IPS-NIHi7 (cell line): ENCODE data around the gene SEPTIN8.
"Not testable (repeated sequence)": the region's sequence is repeated elsewhere in the genome, so short reads cannot be mapped to it uniquely, and the experiment has no call there.

Experiments used
- DNase-seq: peaks from one replicate; pipeline ENCODE4 v3.0.0; 2012; ENCODE audit warnings: mixed read lengths; ENCODE audit errors: extremely low spot score

SEPTIN8 gene

DNA sequence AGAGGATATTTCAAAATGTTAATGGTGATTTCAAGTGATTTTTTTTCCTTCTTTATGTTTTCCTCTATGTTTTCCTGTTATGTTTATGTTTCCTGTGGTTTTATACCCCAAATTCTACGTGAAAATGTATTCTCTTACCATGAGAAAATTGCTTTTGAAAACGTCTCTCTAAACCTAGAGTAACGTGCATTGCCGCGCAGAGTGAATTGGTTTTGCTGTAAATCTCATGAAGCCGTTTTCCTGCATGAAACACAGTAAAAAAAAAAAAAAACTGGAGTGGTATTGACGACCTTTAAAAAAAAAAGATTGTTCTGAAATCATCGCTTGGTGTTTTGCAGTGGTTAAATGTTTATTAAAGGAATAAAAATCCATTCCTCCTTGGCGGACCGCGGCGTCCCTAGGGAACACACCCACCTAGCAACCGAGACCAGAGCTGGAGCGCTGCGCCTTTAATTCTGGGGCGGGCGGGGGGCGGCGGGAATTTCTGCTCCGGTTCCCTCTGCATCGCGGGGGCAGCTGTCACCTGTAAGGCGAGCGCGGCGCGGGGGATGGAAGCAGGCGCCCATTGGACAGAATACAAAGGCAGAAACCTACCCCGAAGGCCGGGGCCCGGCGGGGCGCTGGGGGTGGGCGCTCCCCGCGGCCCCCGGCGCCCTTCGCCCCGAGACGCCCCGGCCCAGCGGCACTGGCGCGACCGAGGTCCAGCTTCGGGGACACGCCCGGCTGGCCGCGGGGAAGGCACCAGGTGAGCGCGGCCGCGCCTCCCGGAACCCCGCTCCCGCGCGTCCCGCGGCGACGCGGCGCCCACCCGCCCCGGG lies 36.0 kb upstream of the SEPTIN8 start, which contains the start of gene SOWAHA:
Gene SOWAHA (plus strand): TSS at position 522 of the 818 bp plus-strand sequence. CDS start 320 bp downstream, outside the sequence.
- peak; percentile 51 for DNase-seq

DNA sequence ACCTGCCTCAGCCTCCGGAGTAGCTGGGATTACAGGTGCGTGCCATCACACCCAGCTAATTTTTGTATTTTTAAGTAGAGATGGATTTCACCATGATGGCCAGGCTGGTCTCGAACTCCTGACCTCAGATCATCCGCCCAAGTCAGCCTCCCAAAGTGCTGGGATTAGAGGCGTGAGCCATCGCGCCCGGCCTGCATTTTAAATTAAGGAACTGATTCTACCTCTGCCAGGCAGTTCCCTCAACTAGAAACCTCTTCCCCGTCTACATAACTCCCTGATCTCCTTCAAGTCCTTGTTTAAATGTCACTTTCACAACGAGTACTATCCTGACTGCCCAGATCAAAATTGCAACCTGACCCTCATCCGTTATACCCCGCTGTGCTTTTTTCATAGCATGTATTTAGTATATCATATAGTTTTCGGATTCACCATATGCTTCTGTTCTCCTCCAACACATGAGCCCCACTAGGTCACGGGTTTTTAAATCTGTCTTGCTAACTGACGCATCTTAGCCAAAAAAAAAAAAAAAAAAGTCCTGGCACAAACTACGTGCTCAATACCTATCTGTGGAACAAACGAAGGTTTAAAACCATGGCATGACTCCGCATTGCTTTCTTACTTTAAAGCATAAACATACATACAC lies 35.2 kb upstream of the SEPTIN8 start:
- DNase-seq = no peak

DNA sequence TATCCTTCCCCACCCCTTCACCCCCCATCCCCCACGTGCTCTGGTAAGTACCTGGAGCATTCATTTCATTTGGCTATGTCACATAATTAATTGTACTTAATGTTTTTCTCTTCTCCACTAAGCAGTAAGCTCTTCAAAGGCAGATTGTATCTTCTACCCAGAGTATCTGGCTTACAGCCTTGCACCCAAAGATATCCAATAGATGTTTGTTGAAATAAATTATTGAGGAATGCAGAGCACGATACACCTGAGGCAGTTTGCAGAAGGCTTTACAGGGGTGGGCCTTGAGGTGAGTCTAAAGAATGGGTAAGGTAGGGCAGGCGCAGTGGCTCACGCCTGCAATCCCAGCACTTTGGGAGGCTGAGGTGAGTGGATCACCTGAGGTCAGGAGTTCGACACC lies 33.6 kb upstream of the SEPTIN8 start:
- DNase-seq = no peak

DNA sequence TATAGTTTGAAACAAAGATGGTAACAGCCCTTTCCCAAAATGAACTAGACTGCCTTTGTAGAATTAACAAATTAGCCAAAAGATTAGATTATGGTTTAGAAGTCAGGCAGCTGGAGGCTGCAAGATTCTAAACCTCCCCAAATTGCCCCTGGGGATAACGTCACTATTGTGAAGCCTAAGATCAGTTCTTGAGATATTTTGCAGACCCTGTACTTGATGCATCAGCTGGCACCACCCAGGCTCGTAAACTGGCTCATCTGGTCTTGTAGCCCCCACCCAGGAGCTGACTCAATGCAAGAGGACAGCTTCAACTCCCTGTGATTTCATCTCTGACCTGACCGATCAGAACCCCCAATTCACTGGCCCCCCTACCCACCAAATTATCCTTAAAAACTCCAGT lies 31.8 kb upstream of the SEPTIN8 start:
- no peak for DNase-seq

- DNase-seq = no peak
Observed at GRCh38 chr5:132808448-132808847, 31.4 kb upstream of the SEPTIN8 start.

DNA sequence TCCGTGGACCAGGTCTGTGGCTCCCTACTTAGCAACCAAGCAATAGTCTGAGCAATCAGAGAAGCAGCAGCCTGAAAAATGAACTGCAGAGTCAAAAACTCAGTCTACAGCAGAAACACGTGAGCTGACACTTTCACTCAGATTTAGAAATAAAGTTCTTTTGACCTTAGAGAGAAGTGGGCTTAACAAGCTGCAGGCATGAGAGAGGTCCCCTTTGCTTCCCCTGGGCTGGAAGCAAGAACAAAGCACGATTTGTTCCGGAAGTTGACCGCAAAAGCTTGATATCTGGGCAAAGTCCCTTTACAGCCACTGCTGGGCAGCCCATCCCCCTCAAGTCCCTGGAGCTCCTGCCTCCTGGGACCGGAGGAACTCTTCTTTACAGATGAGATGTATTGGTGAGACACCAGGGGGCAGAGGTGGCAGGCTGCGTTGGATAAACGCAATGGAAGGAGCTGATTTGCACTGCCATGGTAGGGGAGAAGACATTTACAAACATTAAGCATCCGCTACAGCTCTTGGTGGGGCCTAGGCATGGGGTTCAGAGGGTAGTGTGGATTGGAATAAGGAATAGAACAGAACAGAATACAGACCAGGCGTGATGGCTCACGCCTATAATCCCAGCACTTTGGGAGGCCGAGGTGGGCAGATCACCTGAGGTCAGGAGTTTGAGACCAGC lies 30.3 kb upstream of the SEPTIN8 start:
- DNase-seq = peak; percentile 78

DNA sequence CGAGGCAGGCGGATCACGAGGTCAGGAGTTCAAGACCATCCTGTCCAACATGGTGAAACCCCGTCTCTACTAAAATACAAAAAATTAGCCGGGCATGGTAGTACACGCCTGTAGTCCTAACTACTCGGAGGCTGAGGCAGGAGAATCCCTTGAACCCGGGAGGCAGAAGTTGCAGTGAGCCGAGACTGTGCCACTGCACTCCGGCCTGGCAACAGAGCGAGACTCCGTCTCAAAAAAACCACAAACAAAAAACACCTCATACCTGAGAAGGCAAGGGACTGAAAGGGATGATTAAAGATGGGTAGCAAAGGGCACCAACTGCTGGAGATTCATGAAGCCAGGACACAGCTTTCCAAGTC lies 29.7 kb upstream of the SEPTIN8 start:
- not testable (repeated sequence) for DNase-seq

GRCh38 chr5:132805872-132806271 lies 28.8 kb upstream of the SEPTIN8 start:
- DNase-seq = not testable (repeated sequence)

DNA sequence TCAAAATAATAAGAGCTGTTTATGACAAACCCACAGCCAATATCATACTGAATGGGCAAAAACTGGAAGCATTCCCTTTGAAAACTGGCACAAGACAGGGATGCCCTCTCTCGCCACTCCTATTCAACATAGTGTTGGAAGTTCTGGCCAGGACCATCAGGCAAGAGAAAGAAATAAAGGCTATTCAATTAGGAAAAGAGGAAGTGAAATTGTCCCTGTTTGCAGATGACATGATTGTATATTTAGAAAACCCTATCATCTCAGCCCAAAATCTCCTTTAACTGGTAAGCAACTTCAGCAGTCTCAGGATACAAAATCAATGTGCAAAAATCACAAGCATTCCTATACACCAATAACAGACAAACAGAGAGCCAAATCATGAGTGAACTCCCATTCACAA lies 27.2 kb upstream of the SEPTIN8 start:
- DNase-seq = not testable (repeated sequence)

GRCh38 chr5:132802685-132803066 lies 25.6 kb upstream of the SEPTIN8 start:
- DNase-seq = not testable (repeated sequence)

DNA sequence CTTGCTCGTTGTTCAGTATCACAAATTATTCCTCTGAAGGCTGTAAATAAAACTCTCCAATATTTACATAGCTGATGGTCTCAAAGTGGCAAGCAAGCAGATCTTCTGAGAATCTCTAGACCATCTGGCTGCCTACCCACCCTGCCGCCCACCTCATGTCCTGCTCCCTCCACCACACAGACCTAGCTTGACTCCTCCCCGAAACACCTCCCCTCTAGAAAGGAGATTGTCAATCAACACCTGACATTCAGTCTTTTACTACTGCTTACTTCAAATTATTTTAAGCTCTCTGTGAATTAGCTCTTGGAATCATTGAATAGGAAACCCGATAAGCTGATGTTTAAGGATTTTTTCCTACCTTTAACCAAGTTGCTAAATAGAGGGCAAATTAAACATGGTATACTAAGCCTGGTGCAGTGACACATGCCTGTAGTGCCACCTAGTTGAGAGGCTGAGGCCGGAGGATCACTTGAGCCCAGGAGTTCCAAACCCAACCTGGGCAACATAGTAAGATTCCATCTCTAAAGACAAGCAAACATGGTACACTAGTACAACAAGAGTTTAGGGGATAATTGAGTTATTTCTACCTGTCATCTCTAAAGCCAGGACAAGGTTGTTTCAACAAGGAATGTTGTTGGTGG lies 25.1 kb upstream of the SEPTIN8 start:
- no peak for DNase-seq

DNA sequence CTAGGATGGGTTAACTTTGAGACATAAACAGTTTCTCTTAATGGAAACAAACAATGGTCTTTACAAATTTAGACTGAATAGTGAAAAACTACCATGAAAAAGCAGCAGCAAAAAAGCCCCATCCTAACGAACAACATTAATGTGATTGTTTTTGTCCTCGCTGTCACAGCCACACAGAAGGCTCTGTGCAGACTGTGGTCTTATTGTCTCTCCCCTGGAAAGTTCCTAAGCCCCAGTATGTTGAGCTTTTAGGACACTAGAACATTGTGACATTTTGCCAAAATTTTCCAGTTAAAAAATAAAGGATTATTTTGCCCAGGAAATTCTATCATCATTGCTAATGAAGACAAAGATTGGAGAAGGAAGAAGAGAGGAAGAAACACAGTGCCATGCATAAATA lies 23.5 kb upstream of the SEPTIN8 start:
- DNase-seq = no peak

DNA sequence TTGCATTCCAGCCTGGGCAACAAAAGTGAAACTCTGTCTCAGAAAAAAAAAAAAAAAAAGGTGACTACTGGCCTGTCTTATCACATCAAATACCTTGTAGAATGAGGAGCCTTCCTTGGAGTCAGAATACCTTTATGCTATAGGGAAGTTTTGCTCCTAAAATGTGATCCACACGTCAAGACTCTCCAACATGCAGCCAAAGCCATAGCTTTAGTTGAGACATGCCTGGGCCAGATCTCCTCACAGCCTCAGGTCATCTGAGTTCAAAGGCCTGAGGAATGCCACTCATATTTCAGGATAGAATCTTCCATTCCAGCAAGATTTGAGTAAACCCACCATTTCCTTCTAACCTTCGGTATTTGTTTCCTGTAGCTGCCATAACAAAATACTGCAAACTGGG lies 22.4 kb upstream of the SEPTIN8 start:
- no peak for DNase-seq

- no peak for DNase-seq
Observed at GRCh38 chr5:132797651-132798050, 20.6 kb upstream of the SEPTIN8 start.

GRCh38 chr5:132791026-132791425 lies 14.0 kb upstream of the SEPTIN8 start:
- DNase-seq = no peak

DNA sequence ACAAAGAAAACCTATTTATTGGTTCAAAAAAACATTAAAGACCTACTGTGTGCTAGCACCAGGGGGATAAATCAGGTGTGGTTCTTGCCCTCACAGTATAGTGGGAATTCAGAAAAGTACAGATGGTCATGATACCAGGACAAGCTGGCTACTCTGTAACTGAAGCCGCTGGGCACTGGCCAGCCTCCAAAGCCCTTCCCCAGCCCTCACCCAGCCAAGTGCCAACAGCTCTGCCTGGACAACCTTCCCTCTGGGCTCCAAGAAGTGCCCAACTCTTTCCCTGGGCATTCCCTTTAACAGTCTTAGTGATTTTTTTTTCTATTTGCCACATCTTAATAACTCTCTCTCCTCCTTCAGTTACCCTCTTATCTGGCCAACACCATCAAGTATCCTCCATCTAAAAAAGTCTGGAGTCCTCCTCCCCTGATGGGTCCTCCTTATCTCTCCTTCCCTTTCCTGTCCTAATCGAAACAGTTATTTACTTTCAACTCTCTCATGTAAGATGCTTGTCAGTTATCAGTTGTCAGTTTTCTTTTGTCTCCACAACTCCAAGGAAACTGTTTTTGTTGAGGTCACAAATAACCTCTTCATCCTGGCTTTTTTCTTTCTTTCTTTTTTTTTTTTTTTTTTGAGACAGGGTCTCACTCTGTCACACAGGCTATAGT lies 13.3 kb upstream of the SEPTIN8 start:
- no peak for DNase-seq

DNA sequence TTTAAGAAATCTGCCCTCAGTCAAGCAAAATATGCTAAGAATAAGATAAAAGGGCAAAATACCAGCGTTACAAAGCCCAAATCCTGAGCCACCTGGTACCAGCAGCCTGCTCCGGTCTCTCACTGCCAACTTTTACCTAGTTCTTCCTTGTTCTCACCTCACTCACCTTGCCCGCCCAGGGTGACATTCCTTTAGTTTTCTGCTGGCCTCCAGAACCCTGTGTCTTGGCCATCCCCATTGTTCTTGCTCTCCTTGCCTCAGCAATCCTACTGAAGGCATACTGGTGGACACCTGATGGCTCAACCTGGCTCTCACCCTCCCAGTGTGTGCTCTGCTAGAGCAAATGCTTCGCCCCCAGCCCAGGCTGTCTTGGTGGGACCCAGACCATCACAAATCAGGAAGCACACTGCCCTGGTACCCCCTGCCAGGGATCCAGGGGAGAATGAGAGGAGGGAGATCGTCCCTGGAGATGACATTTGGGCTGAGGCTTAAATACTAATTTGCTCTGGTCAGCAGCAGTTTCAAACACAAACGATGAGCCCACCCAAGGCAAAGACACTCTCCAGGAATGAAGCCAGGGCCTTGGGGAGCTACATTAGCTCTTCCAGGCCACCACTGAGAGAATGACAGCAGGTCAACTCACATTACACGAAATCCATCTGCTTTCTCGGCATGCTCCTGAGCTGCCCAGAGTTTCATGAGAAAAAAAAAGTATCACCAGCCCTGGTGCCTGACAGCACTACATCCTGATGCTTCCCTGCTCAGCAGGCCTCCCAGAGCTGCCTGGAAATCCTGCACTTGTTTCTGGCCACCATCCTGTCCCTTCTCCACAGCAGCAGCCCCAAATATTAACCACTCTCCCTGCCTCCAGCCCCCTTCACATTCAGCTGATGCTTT lies 12.2 kb upstream of the SEPTIN8 start:
- DNase-seq = no peak

- no peak for DNase-seq
Observed at GRCh38 chr5:132788508-132788907, 11.5 kb upstream of the SEPTIN8 start.

GRCh38 chr5:132787076-132787475 lies 10.0 kb upstream of the SEPTIN8 start:
- DNase-seq = no peak

GRCh38 chr5:132785864-132786263 lies 8.8 kb upstream of the SEPTIN8 start:
- DNase-seq = no peak

GRCh38 chr5:132785365-132785764 lies 8.3 kb upstream of the SEPTIN8 start:
- DNase-seq = no peak
